Measurements from ENCODE around the gene GLT8D1. TPM values are rescaled to one million over a fixed set of nuclear protein-coding genes. Genes with fewer than 3 reads are reported as not detected.
"Not testable (repeated sequence)": the region's sequence is repeated elsewhere in the genome, so short reads cannot be mapped to it uniquely, and the experiment has no call there.

Gene GLT8D1
- total and polyA plus RNA-seq, 5 donors, result 32.9 to 41.8 (median 40.5) TPM

DNA sequence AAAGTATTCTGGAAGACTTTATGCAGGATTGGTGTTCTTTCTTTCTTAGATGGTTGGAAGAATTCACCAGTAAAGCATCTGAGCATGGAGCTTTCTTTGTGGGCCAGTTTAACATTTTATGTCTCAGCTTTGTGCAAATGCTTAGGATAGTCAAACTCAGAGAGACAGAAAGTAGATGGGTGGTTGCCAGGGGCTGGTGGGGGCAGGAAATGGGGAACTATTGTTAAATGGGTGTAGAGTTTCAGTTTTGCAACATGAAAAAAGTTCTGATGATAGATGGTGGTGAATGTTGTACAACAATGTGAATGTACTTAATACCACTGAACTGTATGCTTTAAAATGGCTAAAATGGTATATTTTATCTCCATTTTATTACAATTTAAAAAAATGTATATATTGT, 25.1 kb upstream of the GLT8D1 start:
- intact Hi-C loops (cut with DNase I), result loop anchor here in 1 of 4 donors (10.0 kb wide), 1 partner anchor 194 kb away; no protein-coding TSS in a partner anchor
- DNase-seq (no peak), ATAC-seq (no peak)
- Histone ChIP-seq H3K27ac (ENCODE audit: low read length) (no peak overlapping the region), H3K4me3 (ENCODE audit: low read length) (no peak overlapping the region), H3K4me1 (ENCODE audit: control insufficient read depth, insufficient read depth, low read length) (no peaks in the 10 kb centered on the region), H3K27me3 (ENCODE audit: control insufficient read depth, insufficient read depth) (no peaks in the 10 kb centered on the region), H3K9me3 (ENCODE audit: control insufficient read depth, low read length) (no peaks in the 10 kb centered on the region)

GRCh38 chr3:52728753-52729152, 23.2 kb upstream of the GLT8D1 start:
- WGBS, result 56% methylated on average over 3 of the region's 3 CpGs
- ATAC-seq; H3K4me1 ChIP-seq (ENCODE audit: control insufficient read depth, insufficient read depth, low read length); H3K27me3 ChIP-seq (ENCODE audit: control insufficient read depth, insufficient read depth); H3K9me3 ChIP-seq (ENCODE audit: control insufficient read depth, low read length); intact Hi-C loops (cut with DNase I); DNase-seq; H3K27ac ChIP-seq (ENCODE audit: low read length); H3K4me3 ChIP-seq (ENCODE audit: low read length): not testable (repeated sequence)

GRCh38 chr3:52724511-52724910, 18.9 kb upstream of the GLT8D1 start:
- H3K27ac ChIP-seq (ENCODE audit: low read length), result no peak overlapping the region
- H3K4me1 ChIP-seq (ENCODE audit: control insufficient read depth, insufficient read depth, low read length), result no peaks in the 10 kb centered on the region
- no peak for DNase-seq
- H3K9me3 ChIP-seq (ENCODE audit: control insufficient read depth, low read length), result no peaks in the 10 kb centered on the region
- intact Hi-C loops (cut with DNase I), result no loop called here
- 97% methylated on average over 1 of the region's 1 CpG for WGBS
- no peaks in the 10 kb centered on the region for H3K27me3 ChIP-seq (ENCODE audit: control insufficient read depth, insufficient read depth)
- no peak overlapping the region for H3K4me3 ChIP-seq (ENCODE audit: low read length)
- ATAC-seq, result no peak

DNA sequence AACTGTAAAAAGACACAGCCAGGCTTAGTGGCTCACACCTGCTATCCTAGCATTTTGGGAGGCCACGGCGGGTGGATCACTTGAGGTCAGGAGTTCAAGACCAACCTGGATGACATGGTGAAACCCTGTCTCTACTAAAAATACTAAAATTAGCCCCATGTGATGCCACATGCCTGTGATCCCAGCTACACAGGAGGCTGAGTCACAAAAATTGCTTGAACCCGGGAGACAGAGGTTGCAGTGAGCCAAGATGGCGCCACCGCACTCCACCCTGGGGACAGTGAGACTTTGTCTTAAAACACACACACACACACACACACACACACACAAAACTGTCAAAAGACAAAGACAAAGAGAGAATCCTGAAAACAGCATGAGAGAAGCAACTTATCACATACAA, 18.3 kb upstream of the GLT8D1 start:
- Histone ChIP-seq H3K4me1 (ENCODE audit: control insufficient read depth, insufficient read depth, low read length) (no peaks in the 10 kb centered on the region), H3K9me3 (ENCODE audit: control insufficient read depth, low read length) (no peaks in the 10 kb centered on the region), H3K27me3 (ENCODE audit: control insufficient read depth, insufficient read depth) (no peaks in the 10 kb centered on the region), H3K27ac (ENCODE audit: low read length) (no peak overlapping the region), H3K4me3 (ENCODE audit: low read length) (no peak overlapping the region)
- ATAC-seq (no peak), DNase-seq (no peak)
- WGBS, result 97% methylated on average over 5 of the region's 5 CpGs
- intact Hi-C loops (cut with DNase I), result no loop called here

GRCh38 chr3:52722491-52722890, 16.9 kb upstream of the GLT8D1 start:
- WGBS, result 95% methylated on average over 7 of the region's 7 CpGs
- H3K4me3 ChIP-seq (ENCODE audit: low read length), result no peak overlapping the region
- ATAC-seq (no peak), DNase-seq (no peak)
- H3K27ac ChIP-seq (ENCODE audit: low read length), result no peak overlapping the region
- no peaks in the 10 kb centered on the region for H3K27me3 ChIP-seq (ENCODE audit: control insufficient read depth, insufficient read depth)
- intact Hi-C loops (cut with DNase I), result no loop called here
- H3K4me1 ChIP-seq (ENCODE audit: control insufficient read depth, insufficient read depth, low read length), result no peaks in the 10 kb centered on the region
- H3K9me3 ChIP-seq (ENCODE audit: control insufficient read depth, low read length), result no peaks in the 10 kb centered on the region

DNA sequence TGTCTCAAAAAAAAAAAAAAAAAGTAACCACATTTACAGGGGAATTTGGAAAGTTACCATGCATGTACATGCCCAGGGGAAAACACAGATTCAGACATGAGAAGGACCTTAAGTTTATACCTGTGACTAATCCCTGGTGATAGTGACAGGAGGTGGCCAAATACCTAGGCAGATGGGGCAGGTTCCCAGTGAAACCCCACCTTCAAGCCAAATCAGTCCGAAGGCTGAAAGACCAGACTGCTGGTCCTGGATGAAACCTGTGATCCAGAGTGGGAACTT, 16.1 kb upstream of the GLT8D1 start:
- no peak overlapping the region for H3K4me3 ChIP-seq (ENCODE audit: low read length)
- no peaks in the 10 kb centered on the region for H3K4me1 ChIP-seq (ENCODE audit: control insufficient read depth, insufficient read depth, low read length)
- DNase-seq (no peak), ATAC-seq (no peak)
- intact Hi-C loops (cut with DNase I), result no loop called here
- H3K27ac ChIP-seq (ENCODE audit: low read length), result no peak overlapping the region
- WGBS, result 92% methylated on average over 1 of the region's 1 CpG
- H3K27me3 ChIP-seq (ENCODE audit: control insufficient read depth, insufficient read depth), result no peaks in the 10 kb centered on the region
- no peaks in the 10 kb centered on the region for H3K9me3 ChIP-seq (ENCODE audit: control insufficient read depth, low read length)

GRCh38 chr3:52721002-52721729, 15.6 kb upstream of the GLT8D1 start:
- no peak overlapping the region for H3K4me3 ChIP-seq (ENCODE audit: low read length)
- no peaks in the 10 kb centered on the region for H3K4me1 ChIP-seq (ENCODE audit: control insufficient read depth, insufficient read depth, low read length)
- ATAC-seq (no peak), DNase-seq (no peak)
- intact Hi-C loops (cut with DNase I), result no loop called here
- H3K27me3 ChIP-seq (ENCODE audit: control insufficient read depth, insufficient read depth), result no peaks in the 10 kb centered on the region
- WGBS, result 88% methylated on average over 6 of the region's 6 CpGs
- H3K27ac ChIP-seq (ENCODE audit: low read length), result no peak overlapping the region
- no peaks in the 10 kb centered on the region for H3K9me3 ChIP-seq (ENCODE audit: control insufficient read depth, low read length)

DNA sequence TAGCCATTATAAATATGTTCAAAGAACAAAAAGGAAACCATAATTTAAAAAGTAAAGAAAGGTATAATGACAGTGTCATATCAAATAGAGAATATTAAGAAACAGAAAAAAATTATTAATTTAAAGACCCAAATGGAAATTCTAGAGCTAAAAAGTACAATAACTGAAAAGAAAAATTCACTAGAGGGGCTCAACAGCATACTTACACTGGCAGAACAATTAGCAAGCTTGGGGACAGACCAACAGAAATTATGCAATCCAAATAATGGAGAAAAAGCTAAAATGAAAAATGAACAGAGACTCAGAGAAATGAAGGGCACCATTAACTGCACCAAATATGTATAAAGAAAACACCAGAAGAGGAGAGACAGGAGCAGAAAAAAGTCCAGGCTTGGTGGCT, 14.0 kb upstream of the GLT8D1 start:
- no peak for DNase-seq
- intact Hi-C loops (cut with DNase I), result no loop called here
- ATAC-seq, result no peak
- H3K9me3 ChIP-seq (ENCODE audit: control insufficient read depth, low read length), result no peaks in the 10 kb centered on the region
- no peaks in the 10 kb centered on the region for H3K27me3 ChIP-seq (ENCODE audit: control insufficient read depth, insufficient read depth)
- no peaks in the 10 kb centered on the region for H3K4me1 ChIP-seq (ENCODE audit: control insufficient read depth, insufficient read depth, low read length)
- H3K4me3 ChIP-seq (ENCODE audit: low read length), result no peak overlapping the region
- no peak overlapping the region for H3K27ac ChIP-seq (ENCODE audit: low read length)

- H3K9me3 ChIP-seq (ENCODE audit: control insufficient read depth, low read length), result no peaks in the 10 kb centered on the region
- no peaks in the 10 kb centered on the region for H3K27me3 ChIP-seq (ENCODE audit: control insufficient read depth, insufficient read depth)
- peak in 1 of 2 donors; percentile 12 for ATAC-seq
- no peak overlapping the region for H3K27ac ChIP-seq (ENCODE audit: low read length)
- intact Hi-C loops (cut with DNase I), result no loop called here
- no peak overlapping the region for H3K4me3 ChIP-seq (ENCODE audit: low read length)
- no peaks in the 10 kb centered on the region for H3K4me1 ChIP-seq (ENCODE audit: control insufficient read depth, insufficient read depth, low read length)
- DNase-seq, result no peak
- 95% methylated on average over 11 of the region's 11 CpGs for WGBS
Observed at GRCh38 chr3:52715714-52716305, 10.2 kb upstream of the GLT8D1 start.

GRCh38 chr3:52714335-52715302, 9.0 kb upstream of the GLT8D1 start:
- Histone ChIP-seq H3K27ac (ENCODE audit: low read length) (no peak overlapping the region), H3K9me3 (ENCODE audit: control insufficient read depth, low read length) (no peaks in the 10 kb centered on the region), H3K27me3 (ENCODE audit: control insufficient read depth, insufficient read depth) (no peaks in the 10 kb centered on the region), H3K4me3 (ENCODE audit: low read length) (no peak overlapping the region), H3K4me1 (ENCODE audit: control insufficient read depth, insufficient read depth, low read length) (no peaks in the 10 kb centered on the region)
- WGBS, result 47% methylated on average over 39 of the region's 39 CpGs
- DNase-seq (peak; percentile 22 to 64 (median 57)), ATAC-seq (peak; percentile 50 to 66)
- intact Hi-C loops (cut with DNase I), result no loop called here

Data from right cardiac atrium (tissue), 5 donors.